GM19467 (cell line): Measurements from ENCODE around the gene NR2F2.

Experiments used
- ATAC-seq: cut with Tn5 transposase; IDR thresholded peaks from one replicate; pipeline ENCODE4 v1.9.1; 2021; ENCODE audit warnings: mild to moderate bottlenecking, moderate library complexity; ENCODE audit not compliant: unreplicated experiment

Gene NR2F2

GRCh38 chr15:96331144-96331944 is 844 bp downstream of the NR2F2 start:
- no peak for ATAC-seq

- no peak for ATAC-seq
Measured at GRCh38 chr15:96331945-96332636, 1.6 kb downstream of the NR2F2 start.

DNA sequence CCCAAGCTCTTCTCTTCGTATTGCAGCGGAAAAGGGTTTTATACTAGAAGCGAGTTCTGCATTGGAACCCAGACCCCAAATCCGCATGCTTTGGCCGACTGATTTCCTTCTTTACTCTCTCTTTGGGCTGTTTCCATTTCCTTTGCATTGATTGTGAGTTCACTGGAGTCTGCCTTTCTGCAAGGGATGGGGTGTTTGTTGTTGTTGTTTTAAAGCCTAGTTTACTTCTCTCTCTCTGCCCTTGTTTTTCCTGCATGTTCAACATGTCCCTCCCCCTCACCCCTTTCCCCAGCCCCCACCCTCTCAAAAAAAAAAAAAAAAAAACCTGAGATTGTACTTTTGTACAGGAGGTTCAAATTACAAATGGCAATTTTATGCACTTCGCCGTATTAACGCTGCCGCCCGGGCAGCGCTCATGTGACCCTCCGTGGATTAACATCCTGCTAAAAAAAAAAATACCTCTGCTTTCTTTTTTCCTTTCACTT is 2.2 kb downstream of the NR2F2 start:
- ATAC-seq: no peak

GRCh38 chr15:96333131-96334016 is 2.9 kb downstream of the NR2F2 start:
- no peak for ATAC-seq

- no peak for ATAC-seq
Measured at GRCh38 chr15:96334017-96334704, 3.7 kb downstream of the NR2F2 start.

- no peak for ATAC-seq
Measured at GRCh38 chr15:96334705-96335410, 4.4 kb downstream of the NR2F2 start.

DNA sequence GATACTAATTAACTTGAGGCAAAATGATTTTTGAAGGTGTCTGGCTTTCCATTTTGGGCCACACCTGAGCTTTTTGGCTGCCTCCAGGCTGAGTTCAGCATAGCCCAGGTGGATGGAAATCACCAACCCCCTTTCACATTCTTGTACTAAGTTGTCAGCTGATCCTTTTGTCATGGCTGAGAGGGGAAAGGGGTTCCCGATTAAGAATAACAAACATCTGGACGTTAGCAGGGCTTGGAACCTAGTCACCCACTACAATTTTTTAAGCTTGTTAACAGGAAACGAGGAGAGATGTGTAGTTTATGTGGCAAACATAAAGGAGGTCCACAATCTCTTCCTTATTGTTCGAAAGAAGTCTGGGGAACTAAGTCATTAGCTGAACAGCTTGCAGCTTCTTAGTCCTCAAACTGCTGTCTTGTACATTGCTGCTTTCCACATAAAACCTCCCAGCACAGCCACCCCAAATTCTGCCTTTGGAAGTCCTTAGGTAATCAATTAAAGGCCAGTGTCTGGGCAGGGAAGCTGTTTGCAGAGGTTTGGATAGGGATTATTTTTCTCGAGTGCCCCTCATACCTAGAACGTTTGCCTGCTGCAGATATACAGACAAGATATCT is 5.0 kb downstream of the NR2F2 start:
- ATAC-seq: no peak

GRCh38 chr15:96336108-96336595 is 5.7 kb downstream of the NR2F2 start:
- no peak for ATAC-seq

DNA sequence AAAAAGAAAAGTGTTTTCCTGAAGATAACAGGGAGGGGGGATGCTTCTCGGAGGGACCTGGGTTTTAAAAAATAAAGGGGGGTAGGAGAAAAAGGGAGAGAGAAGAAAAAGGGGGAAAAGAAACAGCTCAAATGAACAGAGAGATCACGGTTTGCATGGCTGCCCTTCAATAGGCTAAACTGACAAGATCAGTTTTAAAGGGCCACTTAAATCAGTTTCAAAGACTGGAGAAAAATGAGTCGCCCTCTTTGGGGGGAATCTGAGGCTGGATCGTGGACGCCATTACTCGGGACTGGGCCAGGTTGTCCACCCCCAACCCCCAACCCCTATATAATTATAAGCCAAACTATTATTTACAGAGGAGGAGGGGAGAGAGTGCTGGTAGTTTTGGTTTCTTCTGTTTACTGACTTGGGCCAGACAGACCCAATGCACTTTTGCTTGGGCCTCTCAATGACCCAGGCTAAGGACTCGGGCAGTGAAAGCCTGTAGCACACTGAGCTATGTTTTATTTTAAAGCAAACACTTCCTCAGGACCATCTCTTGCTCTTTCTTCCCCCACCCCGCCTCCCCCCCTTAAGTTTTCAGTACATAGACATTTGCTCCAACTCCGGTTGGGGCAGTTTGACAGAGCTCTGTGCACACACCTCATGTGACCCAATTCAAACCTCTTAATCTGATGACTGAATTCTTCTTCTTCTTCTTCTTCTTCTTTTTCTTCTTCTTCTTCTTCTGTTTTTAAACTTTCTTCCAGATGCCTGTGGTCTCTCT is 6.3 kb downstream of the NR2F2 start:
- ATAC-seq: no peak

GRCh38 chr15:96337365-96338023 is 7.0 kb downstream of the NR2F2 start:
- no peak for ATAC-seq

DNA sequence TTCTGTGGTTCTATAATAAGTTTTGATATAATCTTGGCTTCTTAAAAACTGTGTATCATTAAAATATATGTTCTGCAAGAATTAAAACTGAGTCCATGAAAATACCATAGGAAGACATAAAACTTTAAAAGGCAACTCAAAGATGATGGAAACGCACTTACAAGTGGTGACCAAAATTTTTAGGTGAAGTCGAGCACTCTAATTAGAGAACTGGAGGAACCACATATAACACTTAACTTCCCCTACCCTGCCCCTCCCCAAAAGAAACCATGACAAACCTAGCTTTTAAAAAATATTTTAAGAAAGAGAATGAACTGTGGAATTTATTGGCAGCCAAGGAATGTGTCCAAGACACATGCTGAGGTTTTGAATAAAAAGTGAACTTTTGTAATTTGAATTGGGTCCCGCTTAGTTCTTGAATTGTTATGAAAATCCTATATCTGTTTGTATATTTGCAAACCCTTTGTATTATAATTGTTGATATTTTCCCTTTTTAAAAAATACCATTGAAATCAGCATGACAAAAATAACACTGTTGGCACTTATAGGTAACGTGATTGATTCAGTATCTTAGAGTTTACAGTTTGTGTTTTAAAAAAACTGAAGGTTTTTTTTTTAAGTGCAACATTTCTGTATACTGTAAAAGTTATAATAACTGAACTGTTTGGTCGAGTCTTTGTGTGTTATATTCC is 7.7 kb downstream of the NR2F2 start:
- no peak for ATAC-seq

DNA sequence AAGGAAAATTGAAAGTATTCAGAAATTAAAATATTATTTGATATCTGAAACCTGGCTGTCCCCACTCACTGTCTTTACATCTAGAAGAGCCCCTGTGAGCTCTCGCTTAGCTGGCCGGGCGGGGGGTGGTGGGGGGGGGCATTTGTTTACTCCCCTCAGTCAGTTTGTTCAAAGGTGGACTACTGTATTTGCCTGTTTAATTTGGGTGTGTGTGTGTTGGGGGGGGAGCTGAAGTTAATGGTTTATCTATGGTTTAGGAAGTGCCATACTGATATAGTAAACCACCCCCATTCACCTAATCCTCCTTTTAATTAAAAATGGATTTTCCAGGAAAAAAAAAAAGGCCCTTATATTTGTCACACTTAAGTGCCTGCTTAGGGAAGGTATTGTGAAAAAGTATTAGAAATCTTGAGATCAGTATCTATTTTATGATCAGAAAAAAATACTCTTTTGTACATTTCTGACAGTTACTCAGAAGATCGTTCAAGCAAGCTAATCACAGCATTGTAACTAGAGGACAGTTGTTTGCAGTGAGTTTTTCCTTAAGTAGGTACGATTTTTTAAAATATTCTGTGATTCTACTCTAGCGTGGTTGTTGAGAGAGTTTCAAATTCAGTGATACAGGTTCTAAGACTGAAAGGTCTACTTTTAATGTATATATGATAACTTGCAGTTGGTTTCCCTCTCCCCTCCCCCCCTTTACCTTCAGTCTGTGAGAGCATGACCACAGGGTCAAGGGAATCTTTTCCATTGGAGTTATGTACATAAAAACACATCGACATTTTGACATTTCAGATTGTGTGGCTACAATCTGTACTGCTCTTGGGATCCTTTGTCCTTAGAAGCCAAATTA is 8.5 kb downstream of the NR2F2 start:
- no peak for ATAC-seq

GRCh38 chr15:96339619-96340347 is 9.3 kb downstream of the NR2F2 start:
- no peak for ATAC-seq

GRCh38 chr15:96340348-96340597 is 9.8 kb downstream of the NR2F2 start:
- ATAC-seq: no peak

DNA sequence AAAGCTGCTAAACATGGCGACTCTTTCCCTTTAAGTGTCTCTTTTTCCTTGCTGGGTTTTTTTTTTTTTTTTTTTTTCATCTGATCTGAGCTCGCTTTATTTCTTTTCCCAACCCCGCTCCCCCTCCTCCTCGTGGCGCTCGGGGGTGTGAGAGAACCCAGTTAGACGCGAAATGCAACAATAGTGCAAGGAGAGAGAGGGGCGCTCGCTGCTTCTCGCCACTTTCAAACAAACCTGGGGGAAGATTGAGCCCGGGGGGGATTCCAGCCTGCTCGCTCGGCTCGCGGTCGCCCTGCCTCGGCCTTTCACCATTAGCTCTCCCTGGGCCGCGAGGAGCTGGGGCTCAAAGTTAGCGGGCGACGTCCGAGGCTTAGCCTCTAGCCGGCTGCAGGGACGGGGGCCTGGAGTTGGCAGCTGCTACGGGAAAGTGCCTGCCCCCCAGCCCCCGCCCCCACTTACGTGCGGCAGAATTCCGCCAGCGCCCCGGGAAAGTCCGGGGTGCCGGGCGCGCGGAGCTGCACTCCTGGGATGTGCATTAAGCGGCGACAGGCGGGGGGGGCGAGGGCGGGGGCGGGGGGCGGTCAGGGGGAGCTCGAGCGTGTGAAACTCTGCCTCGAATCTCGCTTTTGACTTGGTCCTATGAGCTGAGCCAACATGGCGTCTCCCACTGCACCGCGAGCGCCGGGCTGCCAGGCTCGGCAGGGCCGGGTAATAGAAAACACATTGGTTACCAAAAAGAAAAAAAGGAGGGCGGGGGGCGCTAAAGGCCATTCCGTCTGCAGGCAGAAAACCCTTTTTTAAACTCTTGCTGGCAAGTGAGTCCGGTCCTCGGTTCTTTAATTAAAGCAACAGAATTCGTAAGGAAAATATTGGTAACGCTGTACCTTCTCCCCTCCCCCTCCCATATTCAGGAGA is 10.4 kb downstream of the NR2F2 start:
- no peak for ATAC-seq
